Left renal cortex interstitium (tissue), 4 donors: Measurements from ENCODE around the gene TRAF6. TPM values are rescaled to one million over a fixed set of nuclear protein-coding genes. Genes with fewer than 3 reads are reported as not detected.
"Not testable (repeated sequence)": the region's sequence is repeated elsewhere in the genome, so short reads cannot be mapped to it uniquely, and the experiment has no call there.

Source experiments
- DNase-seq, 4 donors: peaks; one replicate each; pipeline ENCODE4 v3.0.0-alpha.2; 2013; ENCODE audit warnings: low read depth in 4 of 4, low spot score in 2 of 4, missing footprints in 1 of 4
- polyA plus RNA-seq, 4 donors: library from polyadenylated mRNA; unstranded; fragments of 120-200 nt; gene quantifications; one replicate each; pipeline ENCODE4 v1.2.1, GENCODE V29; 2013; ENCODE audit not compliant: insufficient read length in 4 of 4

TRAF6 gene
- polyA plus RNA-seq, 4 donors, result 13.8 to 17.0 (median 16.3) TPM

GRCh38 chr11:36499315-36499714 is 10.8 kb downstream of the TRAF6 start:
- DNase-seq, result no peak

- DNase-seq, result no peak
Observed at GRCh38 chr11:36498721-36499120, 11.4 kb downstream of the TRAF6 start.

DNA sequence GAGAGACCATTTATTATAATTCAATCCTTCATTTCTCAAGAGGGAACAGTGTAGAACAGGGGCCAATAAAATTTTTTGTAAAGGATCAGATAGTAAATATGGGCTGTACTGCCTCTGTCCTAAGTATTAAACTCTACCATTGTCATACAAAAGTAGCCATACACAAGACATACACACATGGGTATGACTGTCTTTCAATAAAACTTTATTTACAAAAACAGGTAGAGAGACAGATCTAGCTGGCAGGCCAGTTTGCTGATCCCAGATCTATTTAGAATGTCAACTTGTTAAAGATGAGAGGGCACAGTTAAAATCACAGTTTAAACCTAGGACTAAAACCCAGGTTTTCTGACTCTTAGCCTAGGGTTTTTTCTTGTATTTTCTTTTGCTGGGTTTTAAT is 16.7 kb downstream of the TRAF6 start:
- DNase-seq, result no peak

- DNase-seq, result peak in 2 of 4 donors; percentile 7 to 29
Observed at GRCh38 chr11:36492724-36493304, 17.3 kb downstream of the TRAF6 start.

DNA sequence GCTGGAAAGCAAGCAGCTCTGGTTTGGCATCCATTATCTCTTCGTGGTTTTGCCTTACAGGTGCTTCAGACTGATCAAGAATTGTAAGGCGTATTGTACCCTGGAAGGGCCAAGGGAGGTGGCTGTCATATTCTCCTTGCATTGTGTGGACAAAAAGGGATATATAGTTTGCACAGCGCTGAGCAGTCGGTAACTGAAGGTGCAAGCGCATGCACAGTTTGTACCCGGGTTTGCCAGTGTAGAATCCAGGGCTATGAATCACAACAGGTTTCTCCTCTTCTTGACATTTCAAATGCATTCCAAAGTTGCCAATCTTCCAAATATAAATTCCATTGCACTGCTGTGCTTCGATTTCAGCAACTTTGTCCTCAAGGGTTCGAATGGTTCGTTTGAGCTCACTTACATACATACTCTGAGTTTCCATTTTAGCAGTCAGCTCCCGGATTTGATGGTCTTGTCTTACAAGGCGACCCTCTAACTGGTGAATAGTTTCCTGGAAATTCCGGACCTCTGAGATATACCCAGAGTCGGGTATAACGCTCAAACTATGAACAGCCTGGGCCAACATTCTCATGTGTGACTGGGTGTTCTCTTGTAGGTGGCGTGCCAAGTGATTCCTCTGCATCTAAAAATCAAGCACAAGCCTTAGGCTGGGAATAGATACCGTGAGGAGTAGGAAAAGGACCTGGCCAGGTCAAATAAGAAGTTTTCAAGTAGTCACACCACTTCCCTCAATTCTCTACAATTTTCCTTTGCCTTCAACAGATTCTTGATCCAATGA is 19.9 kb downstream of the TRAF6 start:
- no peak for DNase-seq

- no peak for DNase-seq
Observed at GRCh38 chr11:36488096-36488495, 22.0 kb downstream of the TRAF6 start.

DNA sequence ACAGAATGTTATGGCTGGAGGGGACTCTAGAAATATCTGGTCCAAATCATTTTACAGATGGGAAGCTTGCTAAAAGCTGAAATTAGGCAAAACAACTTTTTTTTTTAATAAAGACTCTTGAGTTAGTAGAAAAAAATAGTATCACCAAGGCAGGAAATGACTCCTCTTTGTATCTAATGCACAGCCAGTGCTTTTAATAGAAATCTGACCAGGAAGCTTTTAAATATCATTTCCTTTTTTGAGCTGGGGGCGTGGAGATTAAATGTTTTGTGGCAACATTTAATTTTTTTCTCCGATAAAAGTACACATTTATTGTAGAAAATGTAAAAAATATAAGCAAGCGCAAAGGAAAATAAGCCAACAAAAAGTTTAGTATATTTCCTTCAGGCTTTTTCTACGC is 22.5 kb downstream of the TRAF6 start:
- DNase-seq, result no peak

DNA sequence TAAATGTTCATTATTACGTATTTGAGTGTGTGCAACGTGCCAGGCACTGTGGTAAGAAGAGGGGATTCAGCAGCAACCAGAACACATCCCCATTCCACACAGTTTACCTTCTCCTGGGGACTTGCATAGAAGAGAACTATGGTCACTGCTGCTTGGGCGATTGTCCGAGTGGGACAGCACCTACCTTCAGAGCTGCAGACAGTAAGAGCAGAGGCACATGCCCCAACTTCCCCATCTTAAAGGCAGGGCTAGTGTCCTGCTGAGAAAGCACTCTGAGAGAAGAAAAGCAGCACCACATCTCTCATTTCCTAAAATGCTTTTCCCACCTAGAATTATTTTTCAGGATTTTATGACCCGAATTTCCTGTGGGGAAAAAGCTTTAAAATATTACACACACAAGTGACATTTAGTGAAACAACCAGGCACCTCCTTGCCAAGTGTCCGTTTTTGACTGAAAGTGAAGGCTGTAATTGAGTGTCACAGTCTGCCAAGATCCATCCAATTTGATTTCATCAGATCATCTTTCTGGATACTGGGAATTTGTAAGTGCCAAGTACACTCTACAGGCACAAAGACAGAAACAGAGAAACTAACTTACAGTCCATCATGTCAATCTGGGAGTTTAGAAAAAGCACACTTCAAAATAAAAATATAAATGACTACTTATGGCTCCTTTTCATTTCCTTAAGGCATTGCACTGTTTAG is 24.6 kb downstream of the TRAF6 start:
- no peak for DNase-seq

DNA sequence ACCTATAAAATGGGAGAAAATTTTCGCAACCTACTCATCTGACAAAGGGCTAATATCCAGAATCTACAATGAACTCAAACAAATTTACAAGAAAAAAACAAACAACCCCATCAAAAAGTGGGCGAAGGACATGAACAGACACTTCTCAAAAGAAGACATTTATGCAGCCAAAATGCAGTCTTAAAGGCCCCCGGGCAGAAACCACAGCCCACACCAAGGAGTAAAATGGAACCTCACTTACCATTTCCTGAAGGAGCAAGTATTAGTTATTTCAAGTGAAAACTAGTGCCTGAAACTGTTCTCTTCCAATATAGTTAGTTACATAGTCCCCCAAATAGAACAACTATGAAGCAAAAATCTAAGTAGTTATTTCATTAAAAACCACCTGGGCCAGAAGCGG is 27.0 kb downstream of the TRAF6 start:
- DNase-seq, result not testable (repeated sequence)

DNA sequence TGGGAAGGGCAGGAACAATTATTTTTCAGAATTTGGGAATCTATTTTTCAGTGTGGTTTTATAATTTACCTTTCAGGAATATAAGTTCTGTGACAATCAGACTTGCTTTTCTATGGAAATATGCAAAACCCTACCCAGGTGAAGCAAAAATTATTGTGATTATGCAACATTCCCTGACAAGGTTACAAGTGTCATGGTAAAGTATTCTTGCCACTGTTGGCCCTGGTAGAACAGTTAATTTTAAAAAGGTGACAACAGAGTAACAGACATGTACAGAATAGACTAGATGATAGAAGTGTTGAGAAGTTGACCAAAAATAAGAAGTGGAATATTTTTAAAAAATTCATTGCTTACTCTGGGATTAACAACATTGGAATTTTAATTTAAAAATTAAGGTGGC is 29.2 kb downstream of the TRAF6 start:
- no peak for DNase-seq

- DNase-seq, result peak in 2 of 4 donors; percentile 29 to 59
Observed at GRCh38 chr11:36478700-36479329, 31.3 kb downstream of the TRAF6 start.

DNA sequence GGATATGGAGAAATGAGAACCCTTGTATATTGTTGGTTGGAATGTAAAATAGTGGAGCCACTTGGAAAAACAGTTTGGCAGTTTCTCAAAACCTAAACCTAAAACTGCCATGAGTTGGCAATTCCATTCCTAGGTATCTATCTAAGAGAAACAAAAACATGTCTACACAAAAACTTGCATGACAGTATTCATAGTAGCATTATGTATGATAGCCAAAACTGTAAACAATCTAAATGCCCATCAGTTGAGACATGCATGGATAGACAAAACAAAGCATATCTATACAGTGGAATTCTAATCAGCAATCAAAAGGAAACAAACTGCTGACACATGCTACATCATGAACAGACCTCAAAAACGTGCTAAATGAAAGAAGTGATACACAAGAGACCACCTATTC is 34.9 kb downstream of the TRAF6 start:
- no peak for DNase-seq

DNA sequence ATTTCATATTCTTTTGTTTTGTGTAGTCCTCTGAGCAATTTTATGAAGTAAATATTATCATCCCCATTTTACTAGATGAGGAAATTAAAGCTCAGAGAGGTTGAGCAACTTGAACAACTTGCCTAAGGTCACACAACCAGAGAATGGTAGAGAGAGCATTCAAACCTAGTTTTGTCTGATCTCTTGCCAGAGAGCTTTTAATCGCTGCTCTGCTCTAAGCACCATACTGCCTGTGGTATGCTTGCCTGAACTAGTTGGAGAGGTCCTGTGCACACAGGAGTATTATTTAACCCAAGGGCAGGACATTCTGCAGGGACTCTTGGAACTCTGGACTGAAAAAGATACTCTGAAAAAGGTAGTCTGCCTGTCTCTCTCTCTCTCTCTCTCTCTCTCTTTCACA is 38.5 kb downstream of the TRAF6 start:
- no peak for DNase-seq

- DNase-seq, result no peak
Observed at GRCh38 chr11:36469881-36470802, 39.9 kb downstream of the TRAF6 start.

GRCh38 chr11:36469063-36469462 is 41.0 kb downstream of the TRAF6 start:
- DNase-seq, result no peak

DNA sequence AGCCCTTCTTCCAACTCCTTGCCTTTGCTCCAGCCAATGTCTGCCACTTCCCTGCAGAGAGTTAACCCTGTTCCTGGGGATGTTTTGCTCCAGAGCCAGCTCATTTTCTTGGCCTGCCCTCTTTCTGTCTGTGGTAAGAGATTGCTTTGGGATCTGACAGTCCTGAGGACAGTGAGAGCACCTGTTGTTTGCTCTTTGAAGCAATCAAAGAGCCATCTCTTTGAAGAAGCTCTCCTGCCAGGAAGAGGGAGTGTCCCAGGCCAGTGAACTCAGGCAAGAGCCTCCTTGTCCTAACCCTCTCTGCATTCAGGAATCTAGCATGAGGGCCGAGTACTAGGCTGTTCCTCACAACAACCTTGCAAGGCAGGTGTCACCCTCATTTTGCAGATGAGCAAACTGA is 42.2 kb downstream of the TRAF6 start:
- no peak for DNase-seq

GRCh38 chr11:36467012-36467411 is 43.1 kb downstream of the TRAF6 start:
- DNase-seq, result no peak

GRCh38 chr11:36465449-36466163 is 44.5 kb downstream of the TRAF6 start:
- DNase-seq, result no peak

DNA sequence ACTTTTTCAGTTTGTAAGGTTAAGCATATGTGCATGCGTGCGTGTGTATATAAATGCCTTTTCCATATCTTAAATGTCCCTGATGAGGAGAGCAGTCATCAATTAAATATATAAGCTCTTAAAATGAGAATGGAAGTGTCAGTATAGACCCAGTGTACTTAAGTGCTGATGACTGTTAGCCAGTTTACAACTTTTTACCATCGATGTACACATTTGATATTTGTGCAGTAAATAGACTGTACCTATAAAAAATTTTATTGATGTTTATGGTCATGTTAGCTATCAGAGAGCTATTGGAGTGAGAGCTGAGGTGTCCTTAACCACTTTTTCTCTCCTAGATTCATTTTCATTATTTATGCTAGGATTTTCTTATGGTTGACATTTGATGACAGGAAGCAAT is 45.4 kb downstream of the TRAF6 start:
- DNase-seq, result no peak

- DNase-seq, result no peak
Observed at GRCh38 chr11:36463781-36464180, 46.3 kb downstream of the TRAF6 start.
